KOPT-K1 (cell line): ENCODE results near the gene ERCC6L2.

ENCODE experiments used
- H3K27ac ChIP-seq: fragments of 200-600 bp; sonication (generic); 2 replicates; pipeline ENCODE4 v1.5.1; 2016; ENCODE audit warnings: antibody characterized with exemption, mild to moderate bottlenecking, low read depth, low read length; ENCODE audit not compliant: poor library complexity, severe bottlenecking
- H3K36me3 ChIP-seq: fragments of 200-600 bp; sonication (generic); 2 replicates; pipeline ENCODE4 v1.5.1; 2017; ENCODE audit warnings: antibody characterized with exemption, mild to moderate bottlenecking, low read length, moderate library complexity; ENCODE audit not compliant: insufficient read depth
- H3K9me3 ChIP-seq: fragments of 200-600 bp; sonication (generic); 2 replicates; pipeline ENCODE4 v1.5.1; 2017; ENCODE audit warnings: antibody characterized with exemption, low read length, mild to moderate bottlenecking; ENCODE audit not compliant: insufficient read depth, poor library complexity, severe bottlenecking

Gene ERCC6L2

GRCh38 chr9:96006961-96007360, 131.5 kb downstream of the ERCC6L2 start:
- H3K36me3 ChIP-seq, result peaks cover 37% of the 10 kb centered on the region
- H3K27ac ChIP-seq, result no peak overlapping the region
- no peaks in the 10 kb centered on the region for H3K9me3 ChIP-seq

GRCh38 chr9:96008502-96009222, 133.2 kb downstream of the ERCC6L2 start:
- H3K27ac ChIP-seq, result no peak overlapping the region
- peaks cover 47% of the 10 kb centered on the region for H3K36me3 ChIP-seq
- H3K9me3 ChIP-seq, result no peaks in the 10 kb centered on the region

- H3K9me3 ChIP-seq, result no peaks in the 10 kb centered on the region
Measured at GRCh38 chr9:96009223-96009602, 133.7 kb downstream of the ERCC6L2 start.

GRCh38 chr9:96009690-96010472, 134.4 kb downstream of the ERCC6L2 start:
- Histone ChIP-seq H3K9me3 (no peaks in the 10 kb centered on the region), H3K36me3 (peaks cover 40% of the 10 kb centered on the region; the same call in 1 of the 2 replicates), H3K27ac (peak overlapping the region; percentile 35)

More at GRCh38 chr9:96009223-96009602, 133.7 kb downstream of the ERCC6L2 start:
- peaks cover 47% of the 10 kb centered on the region for H3K36me3 ChIP-seq
- no peak overlapping the region for H3K27ac ChIP-seq

GRCh38 chr9:96014078-96014477, 138.6 kb downstream of the ERCC6L2 start:
- Histone ChIP-seq H3K27ac (no peak overlapping the region), H3K9me3 (no peaks in the 10 kb centered on the region), H3K36me3 (peaks cover 21% of the 10 kb centered on the region; the same call in 1 of the 2 replicates)

- no peaks in the 10 kb centered on the region for H3K9me3 ChIP-seq
- H3K27ac ChIP-seq, result peak overlapping the region; percentile 75
- H3K36me3 ChIP-seq, result peaks cover 17% of the 10 kb centered on the region; the same call in 1 of the 2 replicates
Measured at GRCh38 chr9:96015876-96016686, 140.6 kb downstream of the ERCC6L2 start.
